ENCODE data around the gene P2RY4.

DNA sequence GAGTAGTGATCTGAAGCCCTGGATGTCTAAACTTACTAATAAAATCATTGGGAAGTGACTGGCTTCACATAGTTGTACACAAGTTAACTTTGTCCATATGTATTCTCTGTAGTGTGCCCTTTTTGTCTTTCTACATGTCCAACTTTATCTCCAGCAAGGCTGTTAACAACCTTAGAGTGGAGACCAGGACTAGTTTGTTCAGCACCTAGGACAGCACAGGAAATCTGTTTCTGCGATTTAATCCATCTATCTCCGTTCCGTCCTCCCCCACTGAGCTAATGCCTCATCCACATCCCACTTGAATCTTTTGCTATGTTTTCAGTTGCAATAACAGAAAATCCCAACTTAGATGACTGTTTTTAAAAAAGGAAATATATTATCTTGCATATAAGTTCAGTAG is 4.8 kb upstream of the P2RY4 start:
- TF ChIP-seq, protein P1, sequence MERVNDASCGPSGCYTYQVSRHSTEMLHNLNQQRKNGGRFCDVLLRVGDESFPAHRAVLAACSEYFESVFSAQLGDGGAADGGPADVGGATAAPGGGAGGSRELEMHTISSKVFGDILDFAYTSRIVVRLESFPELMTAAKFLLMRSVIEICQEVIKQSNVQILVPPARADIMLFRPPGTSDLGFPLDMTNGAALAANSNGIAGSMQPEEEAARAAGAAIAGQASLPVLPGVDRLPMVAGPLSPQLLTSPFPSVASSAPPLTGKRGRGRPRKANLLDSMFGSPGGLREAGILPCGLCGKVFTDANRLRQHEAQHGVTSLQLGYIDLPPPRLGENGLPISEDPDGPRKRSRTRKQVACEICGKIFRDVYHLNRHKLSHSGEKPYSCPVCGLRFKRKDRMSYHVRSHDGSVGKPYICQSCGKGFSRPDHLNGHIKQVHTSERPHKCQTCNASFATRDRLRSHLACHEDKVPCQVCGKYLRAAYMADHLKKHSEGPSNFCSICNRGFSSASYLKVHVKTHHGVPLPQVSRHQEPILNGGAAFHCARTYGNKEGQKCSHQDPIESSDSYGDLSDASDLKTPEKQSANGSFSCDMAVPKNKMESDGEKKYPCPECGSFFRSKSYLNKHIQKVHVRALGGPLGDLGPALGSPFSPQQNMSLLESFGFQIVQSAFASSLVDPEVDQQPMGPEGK (CRISPR knock-in tag; IDR thresholded peaks at IDR 0.05; ENCODE audit: borderline replicate concordance): no peak
- TF ChIP-seq ISL1 (CRISPR knock-in tag; IDR thresholded peaks at IDR 0.05): no peak
- TF ChIP-seq PPARA (CRISPR knock-in tag; IDR thresholded peaks at IDR 0.05; ENCODE audit: borderline replicate concordance): no peak
- TF ChIP-seq, protein P2, sequence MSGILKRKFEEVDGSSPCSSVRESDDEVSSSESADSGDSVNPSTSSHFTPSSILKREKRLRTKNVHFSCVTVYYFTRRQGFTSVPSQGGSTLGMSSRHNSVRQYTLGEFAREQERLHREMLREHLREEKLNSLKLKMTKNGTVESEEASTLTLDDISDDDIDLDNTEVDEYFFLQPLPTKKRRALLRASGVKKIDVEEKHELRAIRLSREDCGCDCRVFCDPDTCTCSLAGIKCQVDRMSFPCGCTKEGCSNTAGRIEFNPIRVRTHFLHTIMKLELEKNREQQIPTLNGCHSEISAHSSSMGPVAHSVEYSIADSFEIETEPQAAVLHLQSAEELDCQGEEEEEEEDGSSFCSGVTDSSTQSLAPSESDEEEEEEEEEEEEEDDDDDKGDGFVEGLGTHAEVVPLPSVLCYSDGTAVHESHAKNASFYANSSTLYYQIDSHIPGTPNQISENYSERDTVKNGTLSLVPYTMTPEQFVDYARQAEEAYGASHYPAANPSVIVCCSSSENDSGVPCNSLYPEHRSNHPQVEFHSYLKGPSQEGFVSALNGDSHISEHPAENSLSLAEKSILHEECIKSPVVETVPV (CRISPR knock-in tag; IDR thresholded peaks at IDR 0.05): no peak
- no peak for TF ChIP-seq RARB (CRISPR knock-in tag; IDR thresholded peaks at IDR 0.05)
- no peak for TF ChIP-seq ZFP3 (CRISPR knock-in tag; IDR thresholded peaks at IDR 0.05)
- no peak for TF ChIP-seq ZNF565 (CRISPR knock-in tag; conservative IDR thresholded peaks at IDR 0.05; ENCODE audit: low read depth)
- no peak for TF ChIP-seq ESRRG (CRISPR knock-in tag; IDR thresholded peaks at IDR 0.05)
- TF ChIP-seq, protein P3, sequence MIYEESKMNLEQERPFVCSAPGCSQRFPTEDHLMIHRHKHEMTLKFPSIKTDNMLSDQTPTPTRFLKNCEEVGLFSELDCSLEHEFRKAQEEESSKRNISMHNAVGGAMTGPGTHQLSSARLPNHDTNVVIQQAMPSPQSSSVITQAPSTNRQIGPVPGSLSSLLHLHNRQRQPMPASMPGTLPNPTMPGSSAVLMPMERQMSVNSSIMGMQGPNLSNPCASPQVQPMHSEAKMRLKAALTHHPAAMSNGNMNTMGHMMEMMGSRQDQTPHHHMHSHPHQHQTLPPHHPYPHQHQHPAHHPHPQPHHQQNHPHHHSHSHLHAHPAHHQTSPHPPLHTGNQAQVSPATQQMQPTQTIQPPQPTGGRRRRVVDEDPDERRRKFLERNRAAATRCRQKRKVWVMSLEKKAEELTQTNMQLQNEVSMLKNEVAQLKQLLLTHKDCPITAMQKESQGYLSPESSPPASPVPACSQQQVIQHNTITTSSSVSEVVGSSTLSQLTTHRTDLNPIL (CRISPR knock-in tag; IDR thresholded peaks at IDR 0.05; ENCODE audit: low read depth): no peak
- TF ChIP-seq, protein P4, sequence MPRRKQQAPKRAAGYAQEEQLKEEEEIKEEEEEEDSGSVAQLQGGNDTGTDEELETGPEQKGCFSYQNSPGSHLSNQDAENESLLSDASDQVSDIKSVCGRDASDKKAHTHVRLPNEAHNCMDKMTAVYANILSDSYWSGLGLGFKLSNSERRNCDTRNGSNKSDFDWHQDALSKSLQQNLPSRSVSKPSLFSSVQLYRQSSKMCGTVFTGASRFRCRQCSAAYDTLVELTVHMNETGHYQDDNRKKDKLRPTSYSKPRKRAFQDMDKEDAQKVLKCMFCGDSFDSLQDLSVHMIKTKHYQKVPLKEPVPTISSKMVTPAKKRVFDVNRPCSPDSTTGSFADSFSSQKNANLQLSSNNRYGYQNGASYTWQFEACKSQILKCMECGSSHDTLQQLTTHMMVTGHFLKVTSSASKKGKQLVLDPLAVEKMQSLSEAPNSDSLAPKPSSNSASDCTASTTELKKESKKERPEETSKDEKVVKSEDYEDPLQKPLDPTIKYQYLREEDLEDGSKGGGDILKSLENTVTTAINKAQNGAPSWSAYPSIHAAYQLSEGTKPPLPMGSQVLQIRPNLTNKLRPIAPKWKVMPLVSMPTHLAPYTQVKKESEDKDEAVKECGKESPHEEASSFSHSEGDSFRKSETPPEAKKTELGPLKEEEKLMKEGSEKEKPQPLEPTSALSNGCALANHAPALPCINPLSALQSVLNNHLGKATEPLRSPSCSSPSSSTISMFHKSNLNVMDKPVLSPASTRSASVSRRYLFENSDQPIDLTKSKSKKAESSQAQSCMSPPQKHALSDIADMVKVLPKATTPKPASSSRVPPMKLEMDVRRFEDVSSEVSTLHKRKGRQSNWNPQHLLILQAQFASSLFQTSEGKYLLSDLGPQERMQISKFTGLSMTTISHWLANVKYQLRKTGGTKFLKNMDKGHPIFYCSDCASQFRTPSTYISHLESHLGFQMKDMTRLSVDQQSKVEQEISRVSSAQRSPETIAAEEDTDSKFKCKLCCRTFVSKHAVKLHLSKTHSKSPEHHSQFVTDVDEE (CRISPR knock-in tag; IDR thresholded peaks at IDR 0.05): no peak
- TF ChIP-seq ARNTL (CRISPR knock-in tag; IDR thresholded peaks at IDR 0.05; ENCODE audit: borderline replicate concordance, low read depth): no peak

Data from SK-N-SH treated with all-trans-retinoic acid at 6 μM for 48 hours (cell line).